SK-N-MC (cell line): Measurements from ENCODE around the gene NAV3.

Experiments used
- DNase-seq: peaks from one replicate; pipeline ENCODE4 v3.0.0-alpha.2; 2011; ENCODE audit warnings: low read depth, low spot score
- H3K27ac ChIP-seq: fragments of 200-600 bp; sonication (generic); 2 replicates; pipeline ENCODE4 v1.5.1; 2016; ENCODE audit warnings: mixed run types
- H3K36me3 ChIP-seq: fragments of 200-600 bp; sonication (generic); 2 replicates; pipeline ENCODE4 v1.6.1; 2017; ENCODE audit warnings: antibody characterized with exemption, low read length, mixed read lengths; ENCODE audit not compliant: insufficient read depth
- H3K4me3 ChIP-seq: fragments of 200-600 bp; sonication (generic); 2 replicates; pipeline ENCODE4 v1.5.1; 2016
- H3K9ac ChIP-seq: fragments of 200-600 bp; sonication (generic); 2 replicates; pipeline ENCODE4 v1.8.0; 2017; ENCODE audit warnings: mixed run types, mixed read lengths; ENCODE audit not compliant: insufficient read length
- H3K9me3 ChIP-seq: fragments of 200-600 bp; sonication (generic); 2 replicates; pipeline ENCODE4 v1.6.1; 2017; ENCODE audit warnings: low read depth, mild to moderate bottlenecking, antibody characterized with exemption, low read length, moderate library complexity, mixed read lengths
- EZH2 ChIP-seq: fragments of 200-600 bp; sonication (generic); IDR thresholded peaks from one replicate; pipeline ENCODE4 v1.6.1; 2017; ENCODE audit warnings: antibody characterized with exemption
- FOXP2 ChIP-seq: optimal IDR thresholded peaks from 2 replicates; pipeline ENCODE3; 2011; ENCODE audit warnings: mild to moderate bottlenecking, moderate library complexity; ENCODE audit not compliant: insufficient read depth; ENCODE audit errors: extremely low read length, control extremely low read depth
- POLR2AphosphoS5 ChIP-seq: IDR thresholded peaks from 2 replicates; pipeline ENCODE4 v1.6.1; 2012; ENCODE audit warnings: mild to moderate bottlenecking, low read depth, low read length, borderline replicate concordance

NAV3 gene

GRCh38 chr12:77808534-77808933 is 22.2 kb upstream of the NAV3 start:
- H3K36me3 ChIP-seq: no peaks in the 10 kb centered on the region
- H3K27ac ChIP-seq: no peak overlapping the region
- TF ChIP-seq FOXP2: no peak
- TF ChIP-seq EZH2: no peak
- TF ChIP-seq POLR2AphosphoS5: no peak
- H3K9ac ChIP-seq: no peak overlapping the region
- DNase-seq: no peak
- no peak overlapping the region for H3K4me3 ChIP-seq
- H3K9me3 ChIP-seq: no peaks in the 10 kb centered on the region; the same call in 1 of the 2 replicates

- Histone ChIP-seq H3K9me3 (no peaks in the 10 kb centered on the region), H3K36me3 (no peaks in the 10 kb centered on the region), H3K9ac (no peak overlapping the region), H3K4me3 (no peak overlapping the region), H3K27ac (no peak overlapping the region)
- no peak for TF ChIP-seq POLR2AphosphoS5
- TF ChIP-seq FOXP2: no peak
- TF ChIP-seq EZH2: no peak
- DNase-seq: no peak
These were observed 17.1 kb upstream of the NAV3 start for GRCh38 chr12:77813558-77813957.

GRCh38 chr12:77814386-77814785 is 16.3 kb upstream of the NAV3 start:
- DNase-seq: no peak

GRCh38 chr12:77816196-77816595 is 14.5 kb upstream of the NAV3 start:
- Histone ChIP-seq H3K9me3 (no peaks in the 10 kb centered on the region), H3K36me3 (no peaks in the 10 kb centered on the region), H3K27ac (no peak overlapping the region), H3K4me3 (no peak overlapping the region), H3K9ac (no peak overlapping the region)
- no peak for DNase-seq
- no peak for TF ChIP-seq POLR2AphosphoS5
- TF ChIP-seq FOXP2: no peak
- no peak for TF ChIP-seq EZH2

More at GRCh38 chr12:77814386-77814785, 16.3 kb upstream of the NAV3 start:
- no peak overlapping the region for H3K9ac ChIP-seq
- no peaks in the 10 kb centered on the region for H3K9me3 ChIP-seq
- no peak overlapping the region for H3K27ac ChIP-seq
- no peaks in the 10 kb centered on the region for H3K36me3 ChIP-seq
- TF ChIP-seq POLR2AphosphoS5: no peak
- TF ChIP-seq FOXP2: no peak
- TF ChIP-seq EZH2: no peak
- H3K4me3 ChIP-seq: no peak overlapping the region

- TF ChIP-seq FOXP2 (no peak), POLR2AphosphoS5 (no peak), EZH2 (no peak)
- H3K4me3 ChIP-seq: no peak overlapping the region
- DNase-seq: no peak
- H3K9ac ChIP-seq: no peak overlapping the region
- no peaks in the 10 kb centered on the region for H3K36me3 ChIP-seq
- no peak overlapping the region for H3K27ac ChIP-seq
- H3K9me3 ChIP-seq: no peaks in the 10 kb centered on the region
These were observed 13.4 kb upstream of the NAV3 start for GRCh38 chr12:77817276-77817675.

GRCh38 chr12:77818351-77818750 is 12.3 kb upstream of the NAV3 start:
- H3K9ac ChIP-seq: no peak overlapping the region
- H3K4me3 ChIP-seq: no peak overlapping the region
- H3K36me3 ChIP-seq: no peaks in the 10 kb centered on the region
- no peak overlapping the region for H3K27ac ChIP-seq
- H3K9me3 ChIP-seq: no peaks in the 10 kb centered on the region
- TF ChIP-seq EZH2 (no peak), FOXP2 (no peak), POLR2AphosphoS5 (no peak)
- DNase-seq: no peak

GRCh38 chr12:77821699-77822203 is 8.9 kb upstream of the NAV3 start:
- no peak overlapping the region for H3K9ac ChIP-seq
- H3K4me3 ChIP-seq: no peak overlapping the region
- H3K27ac ChIP-seq: peak overlapping the region; percentile 2; the same call in 1 of the 2 replicates
- no peak for DNase-seq
- H3K9me3 ChIP-seq: no peaks in the 10 kb centered on the region
- H3K36me3 ChIP-seq: no peaks in the 10 kb centered on the region
- TF ChIP-seq EZH2: no peak
- TF ChIP-seq POLR2AphosphoS5: no peak
- no peak for TF ChIP-seq FOXP2

GRCh38 chr12:77833329-77833728 is 2.6 kb downstream of the NAV3 start:
- Histone ChIP-seq H3K27ac (no peak overlapping the region), H3K36me3 (no peaks in the 10 kb centered on the region), H3K9me3 (no peaks in the 10 kb centered on the region), H3K4me3 (peak overlapping the region; percentile 31; the same call in 1 of the 2 replicates), H3K9ac (no peak overlapping the region)
- TF ChIP-seq EZH2 (no peak), FOXP2 (no peak), POLR2AphosphoS5 (no peak)
- DNase-seq: no peak

GRCh38 chr12:77834618-77835017 is 3.9 kb downstream of the NAV3 start:
- H3K27ac ChIP-seq: no peak overlapping the region
- H3K9me3 ChIP-seq: no peaks in the 10 kb centered on the region
- DNase-seq: no peak
- TF ChIP-seq EZH2 (no peak), POLR2AphosphoS5 (no peak), FOXP2 (no peak)
- no peaks in the 10 kb centered on the region for H3K36me3 ChIP-seq
- no peak overlapping the region for H3K9ac ChIP-seq
- H3K4me3 ChIP-seq: no peak overlapping the region

GRCh38 chr12:77835969-77836368 is 5.3 kb downstream of the NAV3 start:
- no peaks in the 10 kb centered on the region for H3K36me3 ChIP-seq
- DNase-seq: no peak
- peak overlapping the region; percentile 64; the same call in 1 of the 2 replicates for H3K27ac ChIP-seq
- no peak overlapping the region for H3K4me3 ChIP-seq
- no peak overlapping the region for H3K9ac ChIP-seq
- no peaks in the 10 kb centered on the region for H3K9me3 ChIP-seq
- TF ChIP-seq FOXP2: no peak
